GM23338 (cell line): ENCODE measurements around the gene OR4E1. TPM values are rescaled to one million over a fixed set of nuclear protein-coding genes. Genes with fewer than 3 reads are reported as not detected.
A peak's percentile ranks its signal among the peaks of the same experiment; 100 is the strongest.

Experiments
- ATAC-seq: fragments of 200-7000 bp; cut with Tn5 transposase; 3 replicates; pipeline ENCODE4 v1.9.1; 2020
- DNase-seq: peaks from one replicate; pipeline ENCODE4 v3.0.0-alpha.2; 2015; ENCODE audit warnings: low spot score
- H2AFZ ChIP-seq: fragments of 200-600 bp; sonication (generic); 2 replicates; pipeline ENCODE4 v1.8.0; 2016; ENCODE audit warnings: antibody characterized with exemption, mild to moderate bottlenecking, moderate library complexity
- H3F3A ChIP-seq: fragments of 200-600 bp; sonication (generic); replicated peaks from 2 replicates; pipeline ENCODE4 v1.8.0; 2017; ENCODE audit warnings: antibody characterized with exemption, mixed run types, low read depth
- H3K27ac ChIP-seq: fragments of 200-600 bp; sonication (generic); 2 replicates; pipeline ENCODE4 v1.6.1; 2016; ENCODE audit warnings: low read depth
- H3K27me3 ChIP-seq: fragments of 200-600 bp; sonication (generic); 2 replicates; pipeline ENCODE4 v1.8.0; 2016; ENCODE audit warnings: mild to moderate bottlenecking, mixed run types, moderate library complexity; ENCODE audit not compliant: insufficient read depth
- H3K36me3 ChIP-seq: fragments of 200-600 bp; sonication (generic); 2 replicates; pipeline ENCODE4 v1.8.0; 2016; ENCODE audit warnings: mild to moderate bottlenecking; ENCODE audit not compliant: insufficient read depth
- H3K4me1 ChIP-seq: fragments of 200-600 bp; sonication (generic); 2 replicates; pipeline ENCODE4 v1.8.0; 2016; ENCODE audit warnings: mild to moderate bottlenecking, moderate library complexity; ENCODE audit not compliant: insufficient read depth
- H3K4me2 ChIP-seq: fragments of 200-600 bp; sonication (generic); 2 replicates; pipeline ENCODE4 v1.7.1; 2017; ENCODE audit warnings: mixed run types
- H3K4me3 ChIP-seq: fragments of 200-600 bp; sonication (generic); 2 replicates; pipeline ENCODE4 v1.6.1; 2016; ENCODE audit warnings: mixed run types
- H3K79me2 ChIP-seq: fragments of 200-600 bp; sonication (generic); replicated peaks from 2 replicates; pipeline ENCODE4 v1.8.0; 2017; ENCODE audit warnings: mild to moderate bottlenecking; ENCODE audit not compliant: insufficient read depth
- H3K9me2 ChIP-seq: fragments of 200-600 bp; sonication (generic); 2 replicates; pipeline ENCODE4 v1.8.0; 2017; ENCODE audit not compliant: insufficient read depth
- H4K20me1 ChIP-seq: fragments of 200-600 bp; sonication (generic); replicated peaks from 2 replicates; pipeline ENCODE4 v1.8.0; 2017; ENCODE audit warnings: mild to moderate bottlenecking; ENCODE audit not compliant: insufficient read depth
- H3K27ac Mint-ChIP-seq: 2 replicates; pipeline ENCODE4 v1.8.0; 2020; ENCODE audit warnings: inconsistent platforms, mild to moderate bottlenecking, moderate library complexity, mixed read lengths
- H3K27me3 Mint-ChIP-seq: 3 replicates; pipeline ENCODE4 v1.8.0; 2022; ENCODE audit warnings: low read depth, mild to moderate bottlenecking, moderate library complexity, mixed read lengths, inconsistent platforms; ENCODE audit not compliant: insufficient read depth, poor library complexity
- H3K36me3 Mint-ChIP-seq: 3 replicates; pipeline ENCODE4 v1.8.0; 2021; ENCODE audit warnings: low read depth, mild to moderate bottlenecking, inconsistent platforms, moderate library complexity, mixed read lengths
- H3K4me1 Mint-ChIP-seq: 3 replicates; pipeline ENCODE4 v1.8.0; 2020; ENCODE audit warnings: mild to moderate bottlenecking, inconsistent platforms, mixed read lengths
- H3K4me3 Mint-ChIP-seq: 3 replicates; pipeline ENCODE4 v1.8.0; 2021; ENCODE audit warnings: moderate library complexity, mild to moderate bottlenecking, inconsistent platforms, mixed read lengths
- H3K9me3 Mint-ChIP-seq: 3 replicates; pipeline ENCODE4 v1.8.0; 2020; ENCODE audit warnings: moderate library complexity, mild to moderate bottlenecking, inconsistent platforms, mixed read lengths
- CREB1 ChIP-seq: fragments of 250-450 bp; sonication (Bioruptor Pico); IDR thresholded peaks from 2 replicates; pipeline ENCODE4 v1.5.0; 2020; ENCODE audit warnings: low read depth, mild to moderate bottlenecking, moderate library complexity
- CTCF ChIP-seq, 2 experiments: fragments of 200-600 bp in 1 of 2; sonication (generic) in 1 of 2; conservative IDR thresholded peaks; 2 replicates each; pipeline versions ENCODE4 v1.5.1 to v1.6.1; 2016 to 2017; ENCODE audit warnings: antibody characterized with exemption in 2 of 2, low read depth in 2 of 2, mild to moderate bottlenecking in 2 of 2, moderate library complexity in 1 of 2
- EZH2 ChIP-seq: fragments of 200-600 bp; sonication (generic); IDR thresholded peaks from one replicate; pipeline ENCODE4 v1.8.0; 2017; ENCODE audit warnings: antibody characterized with exemption, mild to moderate bottlenecking, low read depth; ENCODE audit not compliant: unreplicated experiment
- EZH2phosphoT487 ChIP-seq: fragments of 200-600 bp; sonication (generic); IDR thresholded peaks from one replicate; pipeline ENCODE4 v1.8.1; 2018; ENCODE audit warnings: antibody characterized with exemption; ENCODE audit not compliant: unreplicated experiment
- NANOG ChIP-seq: IDR thresholded peaks from 2 replicates; pipeline ENCODE4 v1.6.1; 2016; ENCODE audit warnings: antibody characterized with exemption, borderline replicate concordance
- POLR2AphosphoS5 ChIP-seq: IDR thresholded peaks from 2 replicates; pipeline ENCODE4 v1.6.1; 2016; ENCODE audit warnings: antibody characterized with exemption, low read depth
- ZNF331 ChIP-seq: fragments of 250-450 bp; sonication (Bioruptor Pico); IDR thresholded peaks from 2 replicates; pipeline ENCODE4 v1.5.0; 2020; ENCODE audit warnings: low read depth, mild to moderate bottlenecking, moderate library complexity
- polyA plus RNA-seq: library from polyadenylated mRNA; unstranded; fragments of >200 nt; fragmentation: Nextera tagmentation; extraction: Ambion mirVana; gene quantifications from 2 replicates; pipeline ENCODE4 v1.2.1, GENCODE V29; 2016
- total RNA-seq: library from RNA; depleted of rRNA; stranded (reverse); fragments of >200 nt; shearing (Covaris generic); gene quantifications from 2 replicates; pipeline ENCODE4 v1.2.3, GENCODE V29; 2014
- TF ChIP-seq, protein P1 (sequence below): IDR thresholded peaks from 2 replicates; pipeline ENCODE4 v1.6.1; 2016; ENCODE audit warnings: antibody characterized with exemption
- TF ChIP-seq, protein P2 (sequence below): IDR thresholded peaks from one replicate; pipeline ENCODE4 v1.6.1; 2018; ENCODE audit warnings: antibody characterized with exemption; ENCODE audit not compliant: unreplicated experiment

Gene OR4E1
- total and polyA plus RNA-seq, 2 experiments from 2014 or later: not detected

- TF ChIP-seq, protein P1, sequence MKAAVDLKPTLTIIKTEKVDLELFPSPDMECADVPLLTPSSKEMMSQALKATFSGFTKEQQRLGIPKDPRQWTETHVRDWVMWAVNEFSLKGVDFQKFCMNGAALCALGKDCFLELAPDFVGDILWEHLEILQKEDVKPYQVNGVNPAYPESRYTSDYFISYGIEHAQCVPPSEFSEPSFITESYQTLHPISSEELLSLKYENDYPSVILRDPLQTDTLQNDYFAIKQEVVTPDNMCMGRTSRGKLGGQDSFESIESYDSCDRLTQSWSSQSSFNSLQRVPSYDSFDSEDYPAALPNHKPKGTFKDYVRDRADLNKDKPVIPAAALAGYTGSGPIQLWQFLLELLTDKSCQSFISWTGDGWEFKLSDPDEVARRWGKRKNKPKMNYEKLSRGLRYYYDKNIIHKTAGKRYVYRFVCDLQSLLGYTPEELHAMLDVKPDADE: no peak
These were observed 30.9 kb downstream of the OR4E1 start (continued) for GRCh38 chr14:21642683-21643082.

DNA sequence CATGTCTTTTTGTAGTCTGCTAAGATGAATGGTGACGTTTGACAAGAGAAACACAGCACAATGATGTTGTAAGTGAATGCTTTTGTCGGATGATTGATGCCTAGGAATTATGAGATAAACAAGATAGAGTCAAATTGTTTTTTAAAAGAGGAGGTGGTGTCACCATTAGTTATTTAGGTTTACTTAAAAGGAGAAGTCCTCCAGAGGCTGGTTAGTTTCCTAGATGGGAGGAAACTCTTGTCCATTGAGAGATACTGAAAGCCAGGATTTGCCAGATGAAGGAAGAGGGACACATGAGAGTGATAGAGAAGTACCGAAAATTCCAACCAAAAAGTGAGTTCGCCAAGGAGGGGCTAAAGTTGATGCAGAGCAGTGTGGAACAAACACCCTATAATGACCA, 38.8 kb downstream of the OR4E1 start, which contains the start of gene OR10G2:
OR10G2 (minus strand) TSS at position 101 of the 400 bp plus-strand sequence; CDS start at position 3, 98 bp downstream.
- no peak for TF ChIP-seq NANOG
- TF ChIP-seq, protein P2, sequence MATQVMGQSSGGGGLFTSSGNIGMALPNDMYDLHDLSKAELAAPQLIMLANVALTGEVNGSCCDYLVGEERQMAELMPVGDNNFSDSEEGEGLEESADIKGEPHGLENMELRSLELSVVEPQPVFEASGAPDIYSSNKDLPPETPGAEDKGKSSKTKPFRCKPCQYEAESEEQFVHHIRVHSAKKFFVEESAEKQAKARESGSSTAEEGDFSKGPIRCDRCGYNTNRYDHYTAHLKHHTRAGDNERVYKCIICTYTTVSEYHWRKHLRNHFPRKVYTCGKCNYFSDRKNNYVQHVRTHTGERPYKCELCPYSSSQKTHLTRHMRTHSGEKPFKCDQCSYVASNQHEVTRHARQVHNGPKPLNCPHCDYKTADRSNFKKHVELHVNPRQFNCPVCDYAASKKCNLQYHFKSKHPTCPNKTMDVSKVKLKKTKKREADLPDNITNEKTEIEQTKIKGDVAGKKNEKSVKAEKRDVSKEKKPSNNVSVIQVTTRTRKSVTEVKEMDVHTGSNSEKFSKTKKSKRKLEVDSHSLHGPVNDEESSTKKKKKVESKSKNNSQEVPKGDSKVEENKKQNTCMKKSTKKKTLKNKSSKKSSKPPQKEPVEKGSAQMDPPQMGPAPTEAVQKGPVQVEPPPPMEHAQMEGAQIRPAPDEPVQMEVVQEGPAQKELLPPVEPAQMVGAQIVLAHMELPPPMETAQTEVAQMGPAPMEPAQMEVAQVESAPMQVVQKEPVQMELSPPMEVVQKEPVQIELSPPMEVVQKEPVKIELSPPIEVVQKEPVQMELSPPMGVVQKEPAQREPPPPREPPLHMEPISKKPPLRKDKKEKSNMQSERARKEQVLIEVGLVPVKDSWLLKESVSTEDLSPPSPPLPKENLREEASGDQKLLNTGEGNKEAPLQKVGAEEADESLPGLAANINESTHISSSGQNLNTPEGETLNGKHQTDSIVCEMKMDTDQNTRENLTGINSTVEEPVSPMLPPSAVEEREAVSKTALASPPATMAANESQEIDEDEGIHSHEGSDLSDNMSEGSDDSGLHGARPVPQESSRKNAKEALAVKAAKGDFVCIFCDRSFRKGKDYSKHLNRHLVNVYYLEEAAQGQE: no peak
- no peak for TF ChIP-seq CTCF (conservative IDR thresholded peaks at IDR 0.05; ENCODE audit: low read depth in 2 of 2)
- no peak for TF ChIP-seq EZH2
- TF ChIP-seq POLR2AphosphoS5: no peak
- Histone ChIP-seq H3K4me1 (no peaks in the 10 kb centered on the region), H3K79me2 (no peaks in the 10 kb centered on the region), H3K4me2 (no peak within 1 kb of the TSS), H3K27ac (no peak within 1 kb of the TSS), H2AFZ (peak within 1 kb of the TSS; percentile 19; the same call in 1 of the 2 replicates), H4K20me1 (no peaks in the 10 kb centered on the region), H3K27me3 (no peaks in the 10 kb centered on the region), H3K9me2 (peaks cover 5% of the 10 kb centered on the region; the same call in 1 of the 2 replicates), H3F3A (no peaks in the 10 kb centered on the region), H3K4me3 (no peak within 1 kb of the TSS), H3K36me3 (no peaks in the 10 kb centered on the region)
- H3K4me3 Mint-ChIP-seq: no peak within 1 kb of the TSS
- no peaks in the 10 kb centered on the region for H3K9me3 Mint-ChIP-seq
- H3K27me3 Mint-ChIP-seq: no peaks in the 10 kb centered on the region
- ATAC-seq: no peak
- no peaks in the 10 kb centered on the region for H3K4me1 Mint-ChIP-seq
- no peaks in the 10 kb centered on the region for H3K36me3 Mint-ChIP-seq
- no peak within 1 kb of the TSS for H3K27ac Mint-ChIP-seq
- no peak for DNase-seq

DNA sequence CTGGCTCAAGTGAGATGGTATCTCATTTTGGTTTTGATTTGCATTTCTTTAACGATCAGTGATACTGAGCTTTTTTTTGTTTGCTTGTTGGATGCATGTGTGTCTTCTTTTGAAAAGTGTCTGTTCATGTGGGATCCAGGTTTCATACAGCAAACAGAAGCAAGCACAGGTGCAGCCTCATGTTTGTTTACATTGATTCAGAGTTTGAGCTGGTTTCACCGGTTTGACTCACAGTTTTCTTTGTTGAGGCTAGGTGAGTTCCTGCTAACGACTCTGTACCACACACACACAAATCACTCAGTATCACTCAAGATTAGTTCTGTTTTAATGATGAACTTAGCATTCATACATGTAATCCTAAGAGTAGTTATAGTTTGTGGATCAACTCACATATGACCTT, 42.5 kb downstream of the OR4E1 start:
- Histone ChIP-seq H2AFZ (no peak overlapping the region), H3K4me1 (no peaks in the 10 kb centered on the region), H3K4me2 (no peak overlapping the region), H3K79me2 (no peaks in the 10 kb centered on the region), H3F3A (no peaks in the 10 kb centered on the region), H3K4me3 (no peak overlapping the region), H3K27me3 (no peaks in the 10 kb centered on the region), H4K20me1 (no peaks in the 10 kb centered on the region), H3K9me2 (0 out of 2 replicates have a peak, but pooled peaks cover 5% of the 10 kb centered on the region), H3K36me3 (no peaks in the 10 kb centered on the region), H3K27ac (no peak overlapping the region)
- Mint-ChIP-seq H3K4me1 (no peaks in the 10 kb centered on the region), H3K27me3 (no peaks in the 10 kb centered on the region), H3K27ac (no peak overlapping the region), H3K36me3 (no peaks in the 10 kb centered on the region), H3K4me3 (no peak overlapping the region), H3K9me3 (no peaks in the 10 kb centered on the region)
- ATAC-seq: no peak
- no peak for DNase-seq
- TF ChIP-seq ZNF331 (CRISPR knock-in tag): no peak
- TF ChIP-seq EZH2: no peak
- TF ChIP-seq NANOG: no peak
- no peak for TF ChIP-seq CTCF (conservative IDR thresholded peaks at IDR 0.05; ENCODE audit: low read depth in 2 of 2)
- no peak for TF ChIP-seq EZH2phosphoT487
- no peak for TF ChIP-seq CREB1 (CRISPR knock-in tag)
